ENCODE results near the gene KLRC3.

GRCh38 chr12:10406725-10407124 lies 13.7 kb downstream of the KLRC3 start:
- TF ChIP-seq CTCF (IDR thresholded peaks at IDR 0.05) (no peak), POLR2A (IDR thresholded peaks at IDR 0.05) (no peak)
